Suppressor macrophage (primary cell): ENCODE measurements around the gene PLCG1.
A peak's percentile ranks its signal among the peaks of the same experiment; 100 is the strongest.

Experiments
- DNase-seq, 4 experiments: peaks; one replicate each; pipeline ENCODE4 v3.0.0-alpha.2; 2020 to 2022

The PLCG1 gene

DNA sequence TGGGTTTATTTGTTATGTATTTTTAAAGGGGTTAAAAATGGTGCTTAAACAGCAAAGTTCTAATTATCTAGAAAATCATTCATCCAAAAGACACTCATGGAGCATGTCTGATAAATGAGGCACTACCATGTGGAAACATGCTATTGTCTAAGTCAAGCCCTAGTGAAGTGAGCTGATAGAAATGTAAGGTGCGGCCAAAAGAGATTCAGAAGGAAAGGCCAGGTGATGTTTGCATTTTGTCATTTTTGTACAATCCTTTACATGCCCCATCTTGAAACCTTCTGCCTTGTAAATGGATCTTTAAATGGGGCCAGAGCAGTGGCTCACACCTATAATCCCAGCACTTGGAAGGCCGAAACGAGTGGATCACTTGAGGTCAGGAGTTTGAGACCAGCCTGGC lies 77.3 kb downstream of the PLCG1 start:
- no peak for DNase-seq

- no peak for DNase-seq
These were observed 80.1 kb downstream of the PLCG1 start for GRCh38 chr20:41217422-41217821.

DNA sequence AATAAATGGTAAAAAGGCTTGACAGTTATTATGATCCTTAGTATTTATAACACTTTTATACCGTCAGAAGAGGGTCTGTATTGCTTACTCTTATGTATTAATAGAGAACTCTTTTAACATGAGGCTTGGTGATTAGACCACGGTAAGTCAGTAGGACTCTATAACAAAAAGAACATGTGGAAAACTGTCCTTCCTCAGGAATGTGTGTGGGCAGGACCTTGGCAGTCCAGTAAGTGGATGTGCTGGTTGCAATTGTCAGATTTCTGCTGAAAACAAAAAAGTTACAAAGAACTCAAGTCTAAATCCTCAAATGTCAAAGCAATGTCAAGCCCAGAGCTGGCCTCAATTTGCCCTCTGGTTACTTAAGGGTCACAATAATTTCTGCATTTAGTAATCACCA lies 81.1 kb downstream of the PLCG1 start:
- DNase-seq = no peak

GRCh38 chr20:41219824-41220223 lies 82.5 kb downstream of the PLCG1 start:
- no peak for DNase-seq

DNA sequence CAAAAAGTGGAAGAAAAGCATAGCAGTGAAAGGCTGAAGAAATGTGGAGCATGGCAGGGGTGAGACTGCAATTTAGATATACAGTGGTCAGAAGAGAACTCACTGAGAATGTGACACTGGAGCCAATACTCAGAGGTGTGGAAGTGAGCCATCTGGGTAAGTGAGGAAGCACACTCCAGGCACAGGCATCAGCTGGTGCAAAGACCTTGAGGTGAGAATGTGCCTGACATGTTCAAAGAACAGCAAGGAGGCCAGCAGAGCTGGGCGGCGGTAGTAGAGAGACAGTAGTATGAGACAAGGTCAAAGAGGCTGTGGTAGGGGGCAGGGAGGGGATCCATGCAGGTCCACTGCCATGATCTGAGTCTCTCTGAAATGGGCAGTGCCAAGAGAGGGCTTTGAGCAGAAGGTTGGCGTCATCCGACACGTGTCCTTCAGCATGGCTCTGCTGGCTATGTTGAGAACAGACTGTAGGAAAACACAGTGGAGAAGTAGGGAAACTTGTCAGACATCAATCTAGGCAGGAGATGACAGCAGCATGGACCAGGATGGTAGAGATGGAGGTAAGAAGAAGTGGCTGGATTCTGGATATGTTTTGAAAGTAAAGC lies 84.4 kb downstream of the PLCG1 start:
- no peak for DNase-seq

- no peak for DNase-seq
These were observed 85.0 kb downstream of the PLCG1 start for GRCh38 chr20:41222296-41222695.

- DNase-seq = no peak
These were observed 85.4 kb downstream of the PLCG1 start for GRCh38 chr20:41222703-41223102.

DNA sequence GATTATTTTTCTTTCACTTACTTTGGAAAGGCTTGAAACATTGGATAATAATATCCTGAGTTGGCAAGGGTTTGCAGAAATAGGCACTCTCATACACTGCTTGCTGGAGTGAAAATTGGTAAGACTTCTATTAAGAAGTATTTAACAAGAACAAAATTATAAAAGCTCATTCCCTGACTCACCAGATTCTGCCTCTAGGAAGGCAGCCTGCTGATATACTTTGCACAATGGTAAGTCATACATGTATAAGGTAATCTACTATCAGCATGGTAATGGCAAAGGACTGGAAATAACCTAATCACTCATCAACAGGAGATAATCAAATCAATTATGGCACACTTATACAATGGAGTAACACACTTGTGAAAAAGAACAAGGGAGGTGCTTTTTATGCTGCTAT lies 85.8 kb downstream of the PLCG1 start:
- DNase-seq = no peak

DNA sequence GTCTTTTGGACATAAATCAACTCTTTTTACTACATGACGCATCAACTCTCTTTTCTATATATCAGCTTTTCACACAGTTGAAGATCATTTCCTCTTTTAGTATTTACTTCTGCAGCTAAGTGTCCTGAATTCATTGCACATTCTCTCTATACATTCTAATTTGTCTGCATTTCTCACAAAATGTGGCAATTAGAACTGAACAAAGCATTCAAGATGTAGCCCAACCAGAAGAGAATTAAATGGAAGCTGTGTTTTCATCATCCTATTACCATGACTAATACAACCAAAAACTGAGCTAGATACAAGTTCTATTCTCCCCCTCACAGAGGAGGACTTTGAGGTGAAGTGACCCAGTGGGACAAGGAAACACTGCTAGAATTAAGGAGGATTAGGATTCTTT lies 86.9 kb downstream of the PLCG1 start:
- DNase-seq = peak in 2 of 4 experiments; percentile 25 to 30

GRCh38 chr20:41225091-41225490 lies 87.7 kb downstream of the PLCG1 start:
- DNase-seq = no peak

GRCh38 chr20:41226426-41226825 lies 89.1 kb downstream of the PLCG1 start:
- no peak for DNase-seq
